Activated naive CD8-positive, alpha-beta T cell treated with anti-CD3 and anti-CD28 coated beads for 36 hours (primary cell): ENCODE measurements around the gene PANK1. TPM values are rescaled to one million over a fixed set of nuclear protein-coding genes. Genes with fewer than 3 reads are reported as not detected.
"Not testable (repeated sequence)": the region's sequence is repeated elsewhere in the genome, so short reads cannot be mapped to it uniquely, and the experiment has no call there.

Experiments used
- DNase-seq: peaks from one replicate; pipeline ENCODE4 v3.0.0; 2021
- H3K27ac Mint-ChIP-seq: one replicate; pipeline ENCODE4 v1.8.0; 2022; ENCODE audit warnings: mild to moderate bottlenecking, moderate library complexity, mixed read lengths
- H3K27me3 Mint-ChIP-seq: one replicate; pipeline ENCODE4 v1.8.0; 2022; ENCODE audit warnings: mild to moderate bottlenecking, mixed read lengths
- H3K36me3 Mint-ChIP-seq: one replicate; pipeline ENCODE4 v1.8.0; 2021; ENCODE audit warnings: mild to moderate bottlenecking, mixed read lengths
- H3K4me1 Mint-ChIP-seq: one replicate; pipeline ENCODE4 v1.8.0; 2021; ENCODE audit warnings: mixed read lengths
- H3K4me3 Mint-ChIP-seq: one replicate; pipeline ENCODE4 v1.8.0; 2022; ENCODE audit warnings: mild to moderate bottlenecking, moderate library complexity, mixed read lengths
- H3K9me3 Mint-ChIP-seq: one replicate; pipeline ENCODE4 v1.8.0; 2022; ENCODE audit warnings: mixed read lengths
- total RNA-seq, 2 experiments: library from RNA; stranded (reverse); gene quantifications; one replicate each; pipeline ENCODE4 v1.2.3, GENCODE V29; 2021

The PANK1 gene
- total RNA-seq, 2 experiments from 2014 or later, result 2.0 TPM

- Mint-ChIP-seq H3K27me3 (peaks cover 28% of the 10 kb centered on the region), H3K36me3 (no peaks in the 10 kb centered on the region), H3K9me3 (no peaks in the 10 kb centered on the region), H3K4me3 (no peak overlapping the region), H3K27ac (no peak overlapping the region), H3K4me1 (peaks cover 7% of the 10 kb centered on the region)
- DNase-seq, result peak; percentile 75
Measured at GRCh38 chr10:89643812-89644690, 991 bp downstream of the PANK1 start.

GRCh38 chr10:89643431-89643811, 1.6 kb downstream of the PANK1 start:
- Mint-ChIP-seq H3K4me1 (peaks cover 7% of the 10 kb centered on the region), H3K27me3 (peaks cover 24% of the 10 kb centered on the region), H3K36me3 (no peaks in the 10 kb centered on the region), H3K9me3 (no peaks in the 10 kb centered on the region), H3K27ac (no peak overlapping the region), H3K4me3 (no peak overlapping the region)
- DNase-seq, result no peak

GRCh38 chr10:89642193-89642592, 2.8 kb downstream of the PANK1 start:
- peaks cover 7% of the 10 kb centered on the region for H3K4me1 Mint-ChIP-seq
- H3K36me3 Mint-ChIP-seq, result no peaks in the 10 kb centered on the region
- no peak overlapping the region for H3K4me3 Mint-ChIP-seq
- H3K27me3 Mint-ChIP-seq, result peaks cover 13% of the 10 kb centered on the region
- DNase-seq, result no peak
- H3K27ac Mint-ChIP-seq, result no peak overlapping the region
- H3K9me3 Mint-ChIP-seq, result no peaks in the 10 kb centered on the region

GRCh38 chr10:89640241-89640640, 4.8 kb downstream of the PANK1 start:
- Mint-ChIP-seq H3K27ac (no peak overlapping the region), H3K9me3 (no peaks in the 10 kb centered on the region), H3K27me3 (peaks cover 7% of the 10 kb centered on the region), H3K4me3 (no peak overlapping the region), H3K4me1 (peaks cover 1% of the 10 kb centered on the region), H3K36me3 (no peaks in the 10 kb centered on the region)
- no peak for DNase-seq

GRCh38 chr10:89639326-89639725, 5.7 kb downstream of the PANK1 start:
- DNase-seq, result no peak
- Mint-ChIP-seq H3K4me1 (no peaks in the 10 kb centered on the region), H3K27ac (no peak overlapping the region), H3K9me3 (no peaks in the 10 kb centered on the region), H3K27me3 (peaks cover 5% of the 10 kb centered on the region), H3K4me3 (no peak overlapping the region), H3K36me3 (no peaks in the 10 kb centered on the region)

- no peaks in the 10 kb centered on the region for H3K4me1 Mint-ChIP-seq
- H3K27ac Mint-ChIP-seq, result no peak overlapping the region
- no peaks in the 10 kb centered on the region for H3K36me3 Mint-ChIP-seq
- H3K9me3 Mint-ChIP-seq, result no peaks in the 10 kb centered on the region
- no peak overlapping the region for H3K4me3 Mint-ChIP-seq
- H3K27me3 Mint-ChIP-seq, result peaks cover 3% of the 10 kb centered on the region
- no peak for DNase-seq
Measured at GRCh38 chr10:89637113-89637512, 7.9 kb downstream of the PANK1 start.

GRCh38 chr10:89634637-89635036, 10.4 kb downstream of the PANK1 start:
- H3K4me1 Mint-ChIP-seq, result no peaks in the 10 kb centered on the region
- no peak overlapping the region for H3K4me3 Mint-ChIP-seq
- H3K9me3 Mint-ChIP-seq, result no peaks in the 10 kb centered on the region
- DNase-seq, result no peak
- H3K36me3 Mint-ChIP-seq, result no peaks in the 10 kb centered on the region
- no peak overlapping the region for H3K27ac Mint-ChIP-seq
- H3K27me3 Mint-ChIP-seq, result no peaks in the 10 kb centered on the region

- Mint-ChIP-seq H3K36me3 (no peaks in the 10 kb centered on the region), H3K27me3 (no peaks in the 10 kb centered on the region), H3K9me3 (no peaks in the 10 kb centered on the region), H3K4me1 (no peaks in the 10 kb centered on the region), H3K27ac (no peak overlapping the region), H3K4me3 (no peak overlapping the region)
- no peak for DNase-seq
Measured at GRCh38 chr10:89633484-89633883, 11.6 kb downstream of the PANK1 start.

- no peaks in the 10 kb centered on the region for H3K9me3 Mint-ChIP-seq
- H3K4me1 Mint-ChIP-seq, result no peaks in the 10 kb centered on the region
- H3K27ac Mint-ChIP-seq, result no peak overlapping the region
- no peak overlapping the region for H3K4me3 Mint-ChIP-seq
- DNase-seq, result no peak
- H3K36me3 Mint-ChIP-seq, result no peaks in the 10 kb centered on the region
- no peaks in the 10 kb centered on the region for H3K27me3 Mint-ChIP-seq
Measured at GRCh38 chr10:89632824-89633223, 12.2 kb downstream of the PANK1 start.

- no peak overlapping the region for H3K27ac Mint-ChIP-seq
- H3K36me3 Mint-ChIP-seq, result no peaks in the 10 kb centered on the region
- H3K4me1 Mint-ChIP-seq, result no peaks in the 10 kb centered on the region
- DNase-seq, result no peak
- H3K27me3 Mint-ChIP-seq, result no peaks in the 10 kb centered on the region
- no peak overlapping the region for H3K4me3 Mint-ChIP-seq
- no peaks in the 10 kb centered on the region for H3K9me3 Mint-ChIP-seq
Measured at GRCh38 chr10:89627830-89628229, 17.2 kb downstream of the PANK1 start.

GRCh38 chr10:89625041-89625765, 19.8 kb downstream of the PANK1 start:
- Mint-ChIP-seq H3K36me3 (no peaks in the 10 kb centered on the region), H3K27ac (no peak overlapping the region), H3K4me3 (no peak overlapping the region), H3K4me1 (no peaks in the 10 kb centered on the region), H3K9me3 (no peaks in the 10 kb centered on the region), H3K27me3 (no peaks in the 10 kb centered on the region)
- DNase-seq, result no peak

GRCh38 chr10:89624020-89624419, 21.0 kb downstream of the PANK1 start:
- Mint-ChIP-seq H3K27ac (no peak overlapping the region), H3K36me3 (peaks cover 2% of the 10 kb centered on the region), H3K4me3 (no peak overlapping the region), H3K27me3 (no peaks in the 10 kb centered on the region), H3K4me1 (no peaks in the 10 kb centered on the region), H3K9me3 (peaks cover 2% of the 10 kb centered on the region)
- DNase-seq, result no peak

- Mint-ChIP-seq H3K27me3 (no peaks in the 10 kb centered on the region), H3K36me3 (peaks cover 5% of the 10 kb centered on the region), H3K4me3 (no peak overlapping the region), H3K27ac (no peak overlapping the region), H3K4me1 (no peaks in the 10 kb centered on the region), H3K9me3 (peaks cover 2% of the 10 kb centered on the region)
- DNase-seq, result no peak
Measured at GRCh38 chr10:89622151-89622550, 22.9 kb downstream of the PANK1 start.

- no peak overlapping the region for H3K4me3 Mint-ChIP-seq
- no peak for DNase-seq
- no peaks in the 10 kb centered on the region for H3K27me3 Mint-ChIP-seq
- peaks cover 5% of the 10 kb centered on the region for H3K36me3 Mint-ChIP-seq
- no peaks in the 10 kb centered on the region for H3K4me1 Mint-ChIP-seq
- peaks cover 2% of the 10 kb centered on the region for H3K9me3 Mint-ChIP-seq
- H3K27ac Mint-ChIP-seq, result no peak overlapping the region
Measured at GRCh38 chr10:89621438-89621837, 23.6 kb downstream of the PANK1 start.

- not testable (repeated sequence) for H3K4me1 Mint-ChIP-seq, DNase-seq, H3K27me3 Mint-ChIP-seq, H3K36me3 Mint-ChIP-seq, H3K27ac Mint-ChIP-seq, H3K4me3 Mint-ChIP-seq, H3K9me3 Mint-ChIP-seq
Measured at GRCh38 chr10:89620296-89620695, 24.7 kb downstream of the PANK1 start.

- Mint-ChIP-seq H3K4me3 (no peak overlapping the region), H3K27ac (no peak overlapping the region), H3K27me3 (no peaks in the 10 kb centered on the region), H3K4me1 (peaks cover 8% of the 10 kb centered on the region), H3K36me3 (peaks cover 5% of the 10 kb centered on the region), H3K9me3 (peaks cover 4% of the 10 kb centered on the region)
- no peak for DNase-seq
Measured at GRCh38 chr10:89615824-89616223, 29.2 kb downstream of the PANK1 start.
